ENCODE measurements around the gene BMPR2. TPM values are rescaled to one million over a fixed set of nuclear protein-coding genes. Genes with fewer than 3 reads are reported as not detected.

BMPR2 gene
- total and polyA plus RNA-seq, 2 of the 8 experiments (the other 6 are each of a cell fraction or from before 2014, with no cell fraction given), result 5.5 to 19.8 TPM

- 87% methylated on average over 2 of the region's 2 CpGs; no CpG with 5 or more reads in 1 of the 2 experiments for WGBS, 2 experiments (ENCODE audit: extremely low coverage in 1 of 2, insufficient coverage in 1 of 2, insufficient read length in 1 of 2, insufficient replicate concordance in 2 of 2, low coverage in 1 of 2, low lambda C conversion rate in 2 of 2, missing lambda C conversion rate in 1 of 2)
- no peaks in the 10 kb centered on the region for H3K79me1 ChIP-seq (ENCODE audit: low read depth, low read length)
- H3K4me2 ChIP-seq (ENCODE audit: insufficient read depth in 1 of 2, low read depth in 2 of 2, low read length in 2 of 2), result no peak overlapping the region
- no peaks in the 10 kb centered on the region for H3K27me3 ChIP-seq (replicated peaks in 1 of 4; ENCODE audit: control insufficient read depth in 3 of 4, extremely low read depth in 1 of 4, insufficient read depth in 3 of 4, low read length in 3 of 4)
- H4K91ac ChIP-seq (replicated peaks; ENCODE audit: insufficient read length, low read length), result no peak overlapping the region
- H2BK20ac ChIP-seq (ENCODE audit: low read length), result no peak overlapping the region
- H4K20me1 ChIP-seq (replicated peaks in 1 of 2; ENCODE audit: control insufficient read depth in 1 of 2, insufficient read depth in 2 of 2, low read length in 2 of 2), result no peaks in the 10 kb centered on the region
- H2BK12ac ChIP-seq (ENCODE audit: low read depth, low read length), result no peak overlapping the region
- H3K27ac ChIP-seq (ENCODE audit: low read depth, low read length), result no peak overlapping the region
- no peak overlapping the region for H2AFZ ChIP-seq (ENCODE audit: low read length)
- H2BK120ac ChIP-seq (replicated peaks; ENCODE audit: low read depth, low read length), result no peak overlapping the region
- H3K14ac ChIP-seq (ENCODE audit: insufficient read length), result no peak overlapping the region
- no peaks in the 10 kb centered on the region for H3K23me2 ChIP-seq (ENCODE audit: low read depth, low read length)
- H3K18ac ChIP-seq (ENCODE audit: extremely low read depth, low read length), result no peak overlapping the region
- no peak overlapping the region for H3K23ac ChIP-seq (ENCODE audit: insufficient read length)
- no peak overlapping the region for H2BK5ac ChIP-seq (ENCODE audit: low read depth, low read length)
- CTCF ChIA-PET (ENCODE audit: partially characterized antibody), result interaction anchor here (2.1 kb wide), 1 partner anchor 10 kb away, joined by 16 read pairs; no protein-coding TSS in a partner anchor
- H2AK5ac ChIP-seq (ENCODE audit: low read depth, low read length), result no peak overlapping the region
- no peaks in the 10 kb centered on the region for H3K4me1 ChIP-seq (replicated peaks in 1 of 4; ENCODE audit: control insufficient read depth in 3 of 4, insufficient read depth in 4 of 4, low read length in 3 of 4)
- no peak overlapping the region for H2BK15ac ChIP-seq (ENCODE audit: low read length)
- POLR2A ChIA-PET (ENCODE audit: partially characterized antibody), result no interaction called here
- no peak overlapping the region for H3K9ac ChIP-seq (replicated peaks in 1 of 4; ENCODE audit: extremely low read depth in 1 of 4, low read depth in 3 of 4, low read length in 3 of 4)
- no peak overlapping the region for H4K8ac ChIP-seq (ENCODE audit: extremely low read depth, insufficient read depth, low read length)
- no peak overlapping the region for H3K4me3 ChIP-seq (ENCODE audit: extremely low read depth in 1 of 4, insufficient read depth in 2 of 4, low read depth in 3 of 4, low read length in 4 of 4)
- no peaks in the 10 kb centered on the region for H3K9me3 ChIP-seq (ENCODE audit: insufficient read depth in 2 of 2, low read depth in 1 of 2, low read length in 1 of 2)
- FAIRE-seq, result no peak
- no peaks in the 10 kb centered on the region for H3K36me3 ChIP-seq (ENCODE audit: control insufficient read depth in 2 of 4, insufficient read depth in 4 of 4, low read length in 3 of 4)
- DNase-seq (ENCODE audit: low read depth in 1 of 2, low spot score in 2 of 2), result no peak
- no peak overlapping the region for H4K5ac ChIP-seq (ENCODE audit: insufficient read length, low read depth, low read length)
- H3K4ac ChIP-seq (replicated peaks; ENCODE audit: insufficient read length, low read depth, low read length), result no peak overlapping the region
- no peak for TF ChIP-seq NANOG (IDR thresholded peaks at IDR 0.05; ENCODE audit: insufficient read depth, low read depth, low read length, poor library complexity, severe bottlenecking)
- TF ChIP-seq SP1 (IDR thresholded peaks at IDR 0.05; ENCODE audit: low read depth, low read length), result no peak
- no peak for TF ChIP-seq NRF1 (IDR thresholded peaks at IDR 0.05; ENCODE audit: low read depth, low read length)
- H3K56ac ChIP-seq (replicated peaks; ENCODE audit: insufficient read length, low read depth, low read length), result no peak overlapping the region
- H3K79me2 ChIP-seq (ENCODE audit: control insufficient read depth in 1 of 2, insufficient read depth in 2 of 2, low read length in 2 of 2), result no peaks in the 10 kb centered on the region
Observed at GRCh38 chr2:202599105-202599504, 223.0 kb downstream of the BMPR2 start.
